HL-60 (cell line): ENCODE results near the gene ANO7.

ENCODE experiments used
- DNase-seq, 2 experiments: peaks; one replicate each; pipeline ENCODE4 v3.0.0-alpha.2; 2010 to 2020; ENCODE audit warnings: low read depth in 1 of 2, low spot score in 1 of 2
- H3K27ac ChIP-seq: fragments of 250-450 bp; sonication (Bioruptor Pico); replicated peaks from 2 replicates; pipeline ENCODE4 v1.5.1; 2020; ENCODE audit warnings: mild to moderate bottlenecking, moderate library complexity
- H3K27me3 ChIP-seq: fragments of 250-450 bp; sonication (Bioruptor Pico); 2 replicates; pipeline ENCODE4 v1.5.1; 2021; ENCODE audit warnings: mild to moderate bottlenecking, moderate library complexity; ENCODE audit not compliant: insufficient read depth, poor library complexity, severe bottlenecking
- H3K4me3 ChIP-seq: replicated peaks from 2 replicates; pipeline ENCODE4 v1.5.1; 2011; ENCODE audit warnings: mild to moderate bottlenecking, control low read depth, low read length; ENCODE audit not compliant: insufficient read depth
- GABPA ChIP-seq: IDR thresholded peaks from 2 replicates; pipeline ENCODE4 v1.6.1; 2012; ENCODE audit warnings: low read depth
- POLR2AphosphoS5 ChIP-seq: IDR thresholded peaks from 2 replicates; pipeline ENCODE4 v1.6.1; 2012; ENCODE audit warnings: low read depth
- SPI1 ChIP-seq: IDR thresholded peaks from 2 replicates; pipeline ENCODE4 v1.6.1; 2012; ENCODE audit warnings: low read depth, mild to moderate bottlenecking, borderline replicate concordance
- TF ChIP-seq, protein P1 (sequence below): IDR thresholded peaks from one replicate; pipeline ENCODE4 v1.5.1; 2011; ENCODE audit warnings: low read length, control low read depth, inconsistent platforms; ENCODE audit not compliant: insufficient read depth
- TF ChIP-seq, protein P2 (sequence below): IDR thresholded peaks from 2 replicates; pipeline ENCODE4 v1.6.1; 2012; ENCODE audit warnings: low read depth; ENCODE audit not compliant: insufficient replicate concordance

The ANO7 gene

DNA sequence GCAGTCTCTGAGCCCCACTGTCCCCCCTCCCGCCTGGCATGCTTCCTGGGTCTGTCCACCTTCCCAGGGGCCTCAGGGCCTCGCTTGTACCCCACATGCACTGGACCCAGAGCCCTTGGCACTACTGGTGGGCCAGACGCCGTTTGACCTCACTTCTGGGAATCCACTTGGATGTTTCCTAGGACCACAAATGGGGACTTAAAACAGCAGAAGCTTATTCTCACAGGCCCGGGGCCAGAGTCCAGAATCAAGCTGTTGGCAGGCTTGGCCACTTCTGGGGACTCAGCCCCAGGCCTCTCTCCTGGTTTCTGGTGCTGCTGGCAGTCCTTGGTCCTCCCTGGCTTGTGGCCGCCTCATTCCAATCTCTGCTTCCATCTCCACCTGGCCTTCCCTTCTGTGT is 19.6 kb downstream of the ANO7 start:
- Histone ChIP-seq H3K27me3 (no peaks in the 10 kb centered on the region), H3K27ac (no peak overlapping the region), H3K4me3 (no peak overlapping the region)
- no peak for TF ChIP-seq POLR2AphosphoS5
- TF ChIP-seq GABPA: no peak
- TF ChIP-seq, protein P1, sequence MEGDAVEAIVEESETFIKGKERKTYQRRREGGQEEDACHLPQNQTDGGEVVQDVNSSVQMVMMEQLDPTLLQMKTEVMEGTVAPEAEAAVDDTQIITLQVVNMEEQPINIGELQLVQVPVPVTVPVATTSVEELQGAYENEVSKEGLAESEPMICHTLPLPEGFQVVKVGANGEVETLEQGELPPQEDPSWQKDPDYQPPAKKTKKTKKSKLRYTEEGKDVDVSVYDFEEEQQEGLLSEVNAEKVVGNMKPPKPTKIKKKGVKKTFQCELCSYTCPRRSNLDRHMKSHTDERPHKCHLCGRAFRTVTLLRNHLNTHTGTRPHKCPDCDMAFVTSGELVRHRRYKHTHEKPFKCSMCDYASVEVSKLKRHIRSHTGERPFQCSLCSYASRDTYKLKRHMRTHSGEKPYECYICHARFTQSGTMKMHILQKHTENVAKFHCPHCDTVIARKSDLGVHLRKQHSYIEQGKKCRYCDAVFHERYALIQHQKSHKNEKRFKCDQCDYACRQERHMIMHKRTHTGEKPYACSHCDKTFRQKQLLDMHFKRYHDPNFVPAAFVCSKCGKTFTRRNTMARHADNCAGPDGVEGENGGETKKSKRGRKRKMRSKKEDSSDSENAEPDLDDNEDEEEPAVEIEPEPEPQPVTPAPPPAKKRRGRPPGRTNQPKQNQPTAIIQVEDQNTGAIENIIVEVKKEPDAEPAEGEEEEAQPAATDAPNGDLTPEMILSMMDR: no peak
- TF ChIP-seq, protein P2, sequence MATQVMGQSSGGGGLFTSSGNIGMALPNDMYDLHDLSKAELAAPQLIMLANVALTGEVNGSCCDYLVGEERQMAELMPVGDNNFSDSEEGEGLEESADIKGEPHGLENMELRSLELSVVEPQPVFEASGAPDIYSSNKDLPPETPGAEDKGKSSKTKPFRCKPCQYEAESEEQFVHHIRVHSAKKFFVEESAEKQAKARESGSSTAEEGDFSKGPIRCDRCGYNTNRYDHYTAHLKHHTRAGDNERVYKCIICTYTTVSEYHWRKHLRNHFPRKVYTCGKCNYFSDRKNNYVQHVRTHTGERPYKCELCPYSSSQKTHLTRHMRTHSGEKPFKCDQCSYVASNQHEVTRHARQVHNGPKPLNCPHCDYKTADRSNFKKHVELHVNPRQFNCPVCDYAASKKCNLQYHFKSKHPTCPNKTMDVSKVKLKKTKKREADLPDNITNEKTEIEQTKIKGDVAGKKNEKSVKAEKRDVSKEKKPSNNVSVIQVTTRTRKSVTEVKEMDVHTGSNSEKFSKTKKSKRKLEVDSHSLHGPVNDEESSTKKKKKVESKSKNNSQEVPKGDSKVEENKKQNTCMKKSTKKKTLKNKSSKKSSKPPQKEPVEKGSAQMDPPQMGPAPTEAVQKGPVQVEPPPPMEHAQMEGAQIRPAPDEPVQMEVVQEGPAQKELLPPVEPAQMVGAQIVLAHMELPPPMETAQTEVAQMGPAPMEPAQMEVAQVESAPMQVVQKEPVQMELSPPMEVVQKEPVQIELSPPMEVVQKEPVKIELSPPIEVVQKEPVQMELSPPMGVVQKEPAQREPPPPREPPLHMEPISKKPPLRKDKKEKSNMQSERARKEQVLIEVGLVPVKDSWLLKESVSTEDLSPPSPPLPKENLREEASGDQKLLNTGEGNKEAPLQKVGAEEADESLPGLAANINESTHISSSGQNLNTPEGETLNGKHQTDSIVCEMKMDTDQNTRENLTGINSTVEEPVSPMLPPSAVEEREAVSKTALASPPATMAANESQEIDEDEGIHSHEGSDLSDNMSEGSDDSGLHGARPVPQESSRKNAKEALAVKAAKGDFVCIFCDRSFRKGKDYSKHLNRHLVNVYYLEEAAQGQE: no peak
- DNase-seq: no peak

DNA sequence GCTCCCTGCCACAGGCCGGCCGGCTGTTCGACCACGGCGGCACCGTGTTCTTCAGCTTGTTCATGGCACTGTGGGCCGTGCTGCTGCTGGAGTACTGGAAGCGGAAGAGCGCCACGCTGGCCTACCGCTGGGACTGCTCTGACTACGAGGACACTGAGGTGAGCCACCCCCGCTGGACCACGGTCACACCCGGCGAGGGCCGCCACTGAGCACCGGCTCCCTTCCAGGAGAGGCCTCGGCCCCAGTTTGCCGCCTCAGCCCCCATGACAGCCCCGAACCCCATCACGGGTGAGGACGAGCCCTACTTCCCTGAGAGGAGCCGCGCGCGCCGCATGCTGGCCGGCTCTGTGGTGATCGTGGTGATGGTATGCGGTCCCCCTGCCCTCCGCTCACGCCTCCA is 20.8 kb downstream of the ANO7 start:
- no peak overlapping the region for H3K27ac ChIP-seq
- TF ChIP-seq, protein P2: no peak
- no peak for TF ChIP-seq POLR2AphosphoS5
- no peak for TF ChIP-seq GABPA
- TF ChIP-seq, protein P1: no peak
- TF ChIP-seq SPI1: no peak
- no peaks in the 10 kb centered on the region for H3K27me3 ChIP-seq
- no peak overlapping the region for H3K4me3 ChIP-seq
- DNase-seq: no peak

DNA sequence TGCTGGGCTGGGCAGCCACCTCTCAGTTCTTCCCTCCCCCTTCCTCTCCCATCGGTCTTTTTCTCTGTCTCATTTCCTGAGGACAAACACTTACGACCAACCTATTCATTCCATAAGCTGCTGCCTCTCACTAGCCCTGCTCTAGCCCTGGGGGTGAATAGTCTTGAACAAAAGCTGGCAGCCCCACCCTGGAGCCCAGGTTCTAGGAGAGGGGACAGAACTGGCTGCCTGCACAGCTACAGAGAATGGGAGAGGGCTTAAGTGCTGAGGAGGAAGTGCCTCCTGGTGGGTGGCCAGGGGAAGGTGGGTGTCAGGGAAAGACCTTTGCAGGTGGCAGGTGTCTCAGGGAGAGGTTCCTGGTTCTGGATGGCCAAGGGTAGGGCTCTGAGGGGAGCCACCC is 22.8 kb downstream of the ANO7 start:
- no peaks in the 10 kb centered on the region for H3K27me3 ChIP-seq
- TF ChIP-seq, protein P1: no peak
- TF ChIP-seq GABPA: no peak
- no peak for TF ChIP-seq POLR2AphosphoS5
- DNase-seq: no peak
- H3K4me3 ChIP-seq: no peak overlapping the region
- no peak overlapping the region for H3K27ac ChIP-seq

DNA sequence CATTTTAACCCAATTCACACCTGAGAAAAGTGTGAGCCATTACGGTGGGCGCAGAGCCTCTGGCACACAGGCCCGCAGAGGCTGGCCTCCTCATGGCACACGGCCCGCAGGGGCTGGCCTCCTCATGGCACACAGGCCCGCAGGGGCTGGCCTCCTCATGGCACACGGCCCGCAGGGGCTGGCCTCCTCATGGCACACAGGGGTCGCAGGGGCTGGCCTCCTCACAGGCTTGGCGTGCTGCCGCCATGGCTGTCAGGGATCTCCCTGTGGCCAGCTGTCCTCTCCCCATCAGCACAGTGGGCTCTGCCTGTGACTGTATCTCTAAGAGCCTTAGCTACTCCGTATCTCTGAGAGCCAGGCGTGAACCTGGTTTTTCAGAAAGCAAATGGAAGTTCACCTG is 24.6 kb downstream of the ANO7 start:
- TF ChIP-seq POLR2AphosphoS5 (no peak), SPI1 (no peak), GABPA (no peak)
- TF ChIP-seq, protein P2: no peak
- TF ChIP-seq, protein P1: no peak
- H3K27me3 ChIP-seq: no peaks in the 10 kb centered on the region
- no peak for DNase-seq
- no peak overlapping the region for H3K4me3 ChIP-seq
- no peak overlapping the region for H3K27ac ChIP-seq
